ENCODE measurements around the gene HSPA1A.
"Not testable (repeated sequence)": the region's sequence is repeated elsewhere in the genome, so short reads cannot be mapped to it uniquely, and the experiment has no call there.

DNA sequence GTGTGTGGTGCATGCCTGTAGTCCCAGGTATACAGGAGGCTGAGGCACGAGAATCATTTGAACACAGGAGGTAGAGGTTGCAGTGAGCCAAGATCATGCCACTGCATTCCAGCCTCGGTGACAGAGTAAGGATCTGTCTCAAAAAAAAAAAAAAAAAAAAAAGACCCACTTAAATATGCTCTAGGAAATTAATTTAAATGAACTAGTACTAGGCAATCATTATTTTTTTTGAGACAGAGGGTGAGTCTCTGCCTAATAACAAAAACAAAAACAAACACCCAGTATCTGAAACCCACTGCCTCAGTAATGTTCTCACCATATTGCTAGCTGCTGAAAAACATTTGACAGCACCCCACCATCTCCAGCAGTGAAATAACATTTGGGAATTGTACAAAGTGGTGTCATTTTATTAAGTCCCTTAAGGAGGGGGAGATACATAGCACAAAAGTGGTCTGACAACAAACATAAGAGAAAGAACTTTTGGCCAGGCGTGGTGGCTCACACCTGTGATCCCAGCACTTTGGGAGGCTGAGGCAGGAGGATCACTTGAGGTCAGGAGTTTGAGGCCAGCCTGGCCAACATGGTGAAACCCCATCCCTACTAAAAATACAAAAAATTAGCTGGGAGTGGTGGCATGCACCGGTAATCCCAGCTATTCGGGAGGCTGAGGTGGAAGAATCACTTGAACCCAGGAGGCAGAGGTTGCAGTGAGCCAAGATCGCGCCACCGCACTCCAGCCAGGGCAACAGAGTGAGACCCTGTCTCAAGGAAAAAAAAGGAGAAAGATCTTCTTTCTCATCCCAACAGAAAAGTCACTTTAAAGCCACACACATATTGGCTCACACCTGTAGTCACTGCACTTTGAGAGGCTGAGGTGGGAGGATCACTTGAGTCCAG, 14.1 kb upstream of the HSPA1A start:
- not testable (repeated sequence) for TF ChIP-seq POLR2A (IDR thresholded peaks at IDR 0.05; ENCODE audit: low read length); GATA1 (IDR thresholded peaks at IDR 0.05; ENCODE audit: low read depth, low read length)
